ENCODE results near the gene ZFP3. TPM values are rescaled to one million over a fixed set of nuclear protein-coding genes. Genes with fewer than 3 reads are reported as not detected.
"Not testable (repeated sequence)": the region's sequence is repeated elsewhere in the genome, so short reads cannot be mapped to it uniquely, and the experiment has no call there.

Gene ZFP3
- total RNA-seq, 2 donors from 2014 or later = 6.2 to 6.3 TPM

GRCh38 chr17:5118219-5118618 lies 40.0 kb downstream of the ZFP3 start:
- Histone ChIP-seq H3K27me3 (peaks cover 14% of the 10 kb centered on the region), H3K27ac (no peak overlapping the region), H3K4me3 (no peak overlapping the region), H3K9me3 (no peaks in the 10 kb centered on the region), H3K36me3 (no peaks in the 10 kb centered on the region), H3K9ac (ENCODE audit: low read depth in 2 of 2, low read length in 2 of 2) (no peak overlapping the region), H3K4me1 (no peaks in the 10 kb centered on the region)
- no peak for DNase-seq
- TF ChIP-seq CTCF (IDR thresholded peaks at IDR 0.05) = no peak
- intact Hi-C loops (cut with DNase I) = no loop called here

DNA sequence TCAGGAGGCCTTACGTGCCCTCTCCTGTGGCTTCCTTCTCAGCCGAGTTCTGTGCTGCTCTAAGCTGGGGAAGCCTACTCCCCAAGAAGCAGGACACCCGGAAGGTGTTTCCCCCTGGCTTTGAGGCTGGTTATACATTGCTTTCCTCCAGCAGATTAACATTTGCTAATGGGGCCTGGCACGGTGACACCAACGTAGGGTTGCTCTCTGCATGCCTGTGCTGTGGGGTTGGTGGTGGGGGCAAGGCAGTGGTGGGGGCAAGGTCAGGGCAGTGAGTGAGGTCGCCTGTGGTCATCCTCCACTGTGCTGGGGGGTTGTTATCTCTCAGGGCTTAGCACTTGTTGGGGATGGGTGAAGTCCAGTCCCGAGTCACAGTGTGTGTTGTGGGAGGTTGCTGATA lies 41.8 kb downstream of the ZFP3 start:
- no peak overlapping the region for H3K27ac ChIP-seq
- DNase-seq = no peak
- H3K9me3 ChIP-seq = no peaks in the 10 kb centered on the region
- H3K4me3 ChIP-seq = no peak overlapping the region
- H3K36me3 ChIP-seq = no peaks in the 10 kb centered on the region
- H3K4me1 ChIP-seq = no peaks in the 10 kb centered on the region
- TF ChIP-seq CTCF (IDR thresholded peaks at IDR 0.05) = no peak
- H3K9ac ChIP-seq (ENCODE audit: low read depth in 2 of 2, low read length in 2 of 2) = no peak overlapping the region
- intact Hi-C loops (cut with DNase I) = no loop called here
- H3K27me3 ChIP-seq = peaks cover 14% of the 10 kb centered on the region

DNA sequence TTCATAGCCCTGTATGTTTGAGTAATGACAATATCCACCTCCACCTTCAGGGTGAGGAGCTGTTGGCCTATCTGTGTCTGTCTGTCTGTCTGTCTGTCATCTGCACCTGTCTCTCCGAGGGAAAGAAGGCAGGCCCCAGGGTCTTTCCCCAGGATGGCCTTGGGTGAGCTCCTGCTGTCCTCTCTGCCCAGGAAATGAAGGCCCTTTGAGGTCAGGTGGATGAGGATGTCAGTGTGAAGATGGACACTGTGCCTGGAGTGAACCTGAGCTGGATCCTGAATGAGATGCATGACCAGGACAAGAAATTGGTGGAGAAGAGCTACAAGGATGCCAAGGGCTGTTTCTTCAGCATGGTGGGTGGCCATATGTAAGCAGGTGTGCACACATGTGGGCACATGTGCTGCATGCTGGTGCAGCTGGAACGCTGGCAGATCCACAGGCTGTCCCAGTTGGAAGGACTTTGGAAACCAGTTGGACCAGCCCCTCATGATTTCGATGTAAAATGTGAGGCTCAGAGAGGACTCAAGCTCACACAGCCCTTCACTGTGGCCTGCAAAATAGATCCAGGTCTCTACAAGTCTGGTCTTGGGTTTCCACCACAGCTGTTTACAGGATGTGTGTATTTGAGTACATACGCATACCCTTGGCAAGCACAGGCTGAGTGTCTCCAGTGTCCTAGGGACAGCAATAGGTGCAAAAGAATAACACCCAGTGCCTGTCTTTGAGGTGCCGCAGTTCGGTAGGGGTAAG lies 42.3 kb downstream of the ZFP3 start:
- H3K27me3 ChIP-seq; H3K27ac ChIP-seq; DNase-seq; intact Hi-C loops (cut with DNase I); H3K4me3 ChIP-seq; H3K36me3 ChIP-seq; H3K9me3 ChIP-seq; H3K4me1 ChIP-seq; H3K9ac ChIP-seq (ENCODE audit: low read depth in 2 of 2, low read length in 2 of 2): not testable (repeated sequence)

- Histone ChIP-seq H3K9me3 (no peaks in the 10 kb centered on the region), H3K27ac (no peak overlapping the region), H3K4me1 (no peaks in the 10 kb centered on the region), H3K9ac (ENCODE audit: low read depth in 2 of 2, low read length in 2 of 2) (no peak overlapping the region), H3K4me3 (no peak overlapping the region), H3K36me3 (no peaks in the 10 kb centered on the region), H3K27me3 (peaks cover 4% of the 10 kb centered on the region)
- DNase-seq = no peak
- no peak for TF ChIP-seq CTCF (IDR thresholded peaks at IDR 0.05)
- intact Hi-C loops (cut with DNase I) = no loop called here
These were observed 43.0 kb downstream of the ZFP3 start for GRCh38 chr17:5121186-5121841.

GRCh38 chr17:5122056-5122455 lies 43.8 kb downstream of the ZFP3 start:
- intact Hi-C loops (cut with DNase I); H3K9me3 ChIP-seq; H3K27ac ChIP-seq; H3K9ac ChIP-seq (ENCODE audit: low read depth in 2 of 2, low read length in 2 of 2); DNase-seq; H3K4me1 ChIP-seq; H3K27me3 ChIP-seq; H3K4me3 ChIP-seq; H3K36me3 ChIP-seq: not testable (repeated sequence)

GRCh38 chr17:5122586-5123342 lies 44.5 kb downstream of the ZFP3 start:
- intact Hi-C loops (cut with DNase I) = no loop called here
- DNase-seq = no peak
- TF ChIP-seq CTCF (IDR thresholded peaks at IDR 0.05) = no peak
- peaks cover 4% of the 10 kb centered on the region for H3K27me3 ChIP-seq
- H3K36me3 ChIP-seq = no peaks in the 10 kb centered on the region
- peak overlapping the region; percentile 34 to 44 for H3K9ac ChIP-seq (ENCODE audit: low read depth in 2 of 2, low read length in 2 of 2)
- no peaks in the 10 kb centered on the region for H3K4me1 ChIP-seq
- H3K27ac ChIP-seq = no peak overlapping the region
- peak overlapping the region; percentile 42 for H3K4me3 ChIP-seq
- no peaks in the 10 kb centered on the region for H3K9me3 ChIP-seq

Measured in colonic mucosa (tissue), 4 donors.